ENCODE results near the gene WFDC9. TPM values are rescaled to one million over a fixed set of nuclear protein-coding genes. Genes with fewer than 3 reads are reported as not detected.
A peak's percentile ranks its signal among the peaks of the same experiment; 100 is the strongest.

Gene WFDC9
- total RNA-seq, 1 experiment from 2014 or later: not detected

GRCh38 chr20:45617591-45617990, 13.5 kb downstream of the WFDC9 start:
- H3K79me2 ChIP-seq (ENCODE audit: low read length): no peaks in the 10 kb centered on the region

GRCh38 chr20:45612314-45612713, 18.8 kb downstream of the WFDC9 start:
- DNase-seq: no peak
- Histone ChIP-seq H3K79me2 (ENCODE audit: low read length) (no peaks in the 10 kb centered on the region), H3K36me3 (ENCODE audit: insufficient read depth, low read length) (no peaks in the 10 kb centered on the region), H3K9me2 (replicated peaks; ENCODE audit: insufficient read depth, low read length) (no peaks in the 10 kb centered on the region), H3K9me3 (ENCODE audit: low read length) (no peaks in the 10 kb centered on the region), H3K4me2 (ENCODE audit: low read depth, low read length, poor library complexity, severe bottlenecking) (no peak overlapping the region), H2AFZ (ENCODE audit: low read length) (no peak overlapping the region), H3K4me3 (ENCODE audit: low read length) (no peak overlapping the region), H3K27ac (ENCODE audit: low read length) (no peak overlapping the region), H3K27me3 (ENCODE audit: low read length) (no peaks in the 10 kb centered on the region), H3K4me1 (ENCODE audit: low read length) (no peaks in the 10 kb centered on the region), H3K9ac (ENCODE audit: low read length) (no peak overlapping the region), H4K20me1 (ENCODE audit: insufficient read depth, low read depth, low read length) (no peaks in the 10 kb centered on the region)

More at GRCh38 chr20:45617591-45617990, 13.5 kb downstream of the WFDC9 start:
- Histone ChIP-seq H3K27ac (ENCODE audit: low read length) (no peak overlapping the region), H3K27me3 (ENCODE audit: low read length) (no peaks in the 10 kb centered on the region), H3K4me1 (ENCODE audit: low read length) (no peaks in the 10 kb centered on the region), H3K9me3 (ENCODE audit: low read length) (no peaks in the 10 kb centered on the region), H2AFZ (ENCODE audit: low read length) (no peak overlapping the region), H3K9ac (ENCODE audit: low read length) (no peak overlapping the region), H3K36me3 (ENCODE audit: insufficient read depth, low read length) (no peaks in the 10 kb centered on the region), H4K20me1 (ENCODE audit: insufficient read depth, low read depth, low read length) (no peaks in the 10 kb centered on the region), H3K4me2 (ENCODE audit: low read depth, low read length, poor library complexity, severe bottlenecking) (no peak overlapping the region), H3K9me2 (replicated peaks; ENCODE audit: insufficient read depth, low read length) (no peaks in the 10 kb centered on the region), H3K4me3 (ENCODE audit: low read length) (no peak overlapping the region)
- no peak for DNase-seq

- Histone ChIP-seq H3K4me2 (ENCODE audit: low read depth, low read length, poor library complexity, severe bottlenecking) (no peak overlapping the region), H3K9me2 (replicated peaks; ENCODE audit: insufficient read depth, low read length) (no peaks in the 10 kb centered on the region), H3K4me1 (ENCODE audit: low read length) (no peaks in the 10 kb centered on the region), H3K4me3 (ENCODE audit: low read length) (no peak overlapping the region), H4K20me1 (ENCODE audit: insufficient read depth, low read depth, low read length) (no peaks in the 10 kb centered on the region), H3K36me3 (ENCODE audit: insufficient read depth, low read length) (no peaks in the 10 kb centered on the region), H3K9ac (ENCODE audit: low read length) (no peak overlapping the region), H2AFZ (ENCODE audit: low read length) (no peak overlapping the region), H3K27me3 (ENCODE audit: low read length) (no peaks in the 10 kb centered on the region), H3K27ac (ENCODE audit: low read length) (no peak overlapping the region), H3K79me2 (ENCODE audit: low read length) (no peaks in the 10 kb centered on the region), H3K9me3 (ENCODE audit: low read length) (no peaks in the 10 kb centered on the region)
- DNase-seq: no peak
Measured at GRCh38 chr20:45611054-45611453, 20.0 kb downstream of the WFDC9 start.

GRCh38 chr20:45607810-45608209, 23.3 kb downstream of the WFDC9 start:
- H3K9ac ChIP-seq (ENCODE audit: low read length): no peak overlapping the region
- H4K20me1 ChIP-seq (ENCODE audit: insufficient read depth, low read depth, low read length): no peaks in the 10 kb centered on the region
- H3K27ac ChIP-seq (ENCODE audit: low read length): no peak overlapping the region
- no peak overlapping the region for H3K4me2 ChIP-seq (ENCODE audit: low read depth, low read length, poor library complexity, severe bottlenecking)
- no peaks in the 10 kb centered on the region for H3K4me1 ChIP-seq (ENCODE audit: low read length)
- no peak overlapping the region for H3K4me3 ChIP-seq (ENCODE audit: low read length)
- H3K9me2 ChIP-seq (replicated peaks; ENCODE audit: insufficient read depth, low read length): no peaks in the 10 kb centered on the region
- no peaks in the 10 kb centered on the region for H3K79me2 ChIP-seq (ENCODE audit: low read length)
- no peak overlapping the region for H2AFZ ChIP-seq (ENCODE audit: low read length)
- no peaks in the 10 kb centered on the region for H3K9me3 ChIP-seq (ENCODE audit: low read length)
- DNase-seq: no peak
- no peaks in the 10 kb centered on the region for H3K27me3 ChIP-seq (ENCODE audit: low read length)
- no peaks in the 10 kb centered on the region for H3K36me3 ChIP-seq (ENCODE audit: insufficient read depth, low read length)

GRCh38 chr20:45595235-45595634, 35.8 kb downstream of the WFDC9 start:
- no peaks in the 10 kb centered on the region for H4K20me1 ChIP-seq (ENCODE audit: insufficient read depth, low read depth, low read length)
- H3K36me3 ChIP-seq (ENCODE audit: insufficient read depth, low read length): no peaks in the 10 kb centered on the region
- H3K79me2 ChIP-seq (ENCODE audit: low read length): no peaks in the 10 kb centered on the region
- H3K4me1 ChIP-seq (ENCODE audit: low read length): no peaks in the 10 kb centered on the region
- H3K4me3 ChIP-seq (ENCODE audit: low read length): no peak overlapping the region
- H3K9me2 ChIP-seq (replicated peaks; ENCODE audit: insufficient read depth, low read length): no peaks in the 10 kb centered on the region
- H3K27me3 ChIP-seq (ENCODE audit: low read length): no peaks in the 10 kb centered on the region
- H3K9ac ChIP-seq (ENCODE audit: low read length): no peak overlapping the region
- DNase-seq: no peak
- H3K4me2 ChIP-seq (ENCODE audit: low read depth, low read length, poor library complexity, severe bottlenecking): no peak overlapping the region
- H3K9me3 ChIP-seq (ENCODE audit: low read length): no peaks in the 10 kb centered on the region
- H3K27ac ChIP-seq (ENCODE audit: low read length): no peak overlapping the region
- no peak overlapping the region for H2AFZ ChIP-seq (ENCODE audit: low read length)

GRCh38 chr20:45593498-45593897, 37.6 kb downstream of the WFDC9 start:
- Histone ChIP-seq H3K9ac (ENCODE audit: low read length) (no peak overlapping the region), H3K27me3 (ENCODE audit: low read length) (no peaks in the 10 kb centered on the region), H2AFZ (ENCODE audit: low read length) (no peak overlapping the region), H3K36me3 (ENCODE audit: insufficient read depth, low read length) (no peaks in the 10 kb centered on the region), H3K9me2 (replicated peaks; ENCODE audit: insufficient read depth, low read length) (no peaks in the 10 kb centered on the region), H3K4me3 (ENCODE audit: low read length) (no peak overlapping the region), H3K4me2 (ENCODE audit: low read depth, low read length, poor library complexity, severe bottlenecking) (no peak overlapping the region), H3K27ac (ENCODE audit: low read length) (no peak overlapping the region), H3K4me1 (ENCODE audit: low read length) (no peaks in the 10 kb centered on the region), H3K9me3 (ENCODE audit: low read length) (no peaks in the 10 kb centered on the region), H4K20me1 (ENCODE audit: insufficient read depth, low read depth, low read length) (no peaks in the 10 kb centered on the region), H3K79me2 (ENCODE audit: low read length) (no peaks in the 10 kb centered on the region)
- DNase-seq: no peak

- DNase-seq: peak; percentile 86
- no peak overlapping the region for H2AFZ ChIP-seq (ENCODE audit: low read length)
Measured at GRCh38 chr20:45592574-45593189, 38.4 kb downstream of the WFDC9 start.

GRCh38 chr20:45589725-45590124, 41.4 kb downstream of the WFDC9 start:
- no peak overlapping the region for H3K4me2 ChIP-seq (ENCODE audit: low read depth, low read length, poor library complexity, severe bottlenecking)
- no peaks in the 10 kb centered on the region for H3K36me3 ChIP-seq (ENCODE audit: insufficient read depth, low read length)
- no peaks in the 10 kb centered on the region for H3K9me2 ChIP-seq (replicated peaks; ENCODE audit: insufficient read depth, low read length)
- H3K4me3 ChIP-seq (ENCODE audit: low read length): no peak overlapping the region
- no peaks in the 10 kb centered on the region for H3K4me1 ChIP-seq (ENCODE audit: low read length)
- no peak overlapping the region for H3K27ac ChIP-seq (ENCODE audit: low read length)
- no peaks in the 10 kb centered on the region for H4K20me1 ChIP-seq (ENCODE audit: insufficient read depth, low read depth, low read length)
- H3K9me3 ChIP-seq (ENCODE audit: low read length): no peaks in the 10 kb centered on the region
- no peaks in the 10 kb centered on the region for H3K27me3 ChIP-seq (ENCODE audit: low read length)
- no peaks in the 10 kb centered on the region for H3K79me2 ChIP-seq (ENCODE audit: low read length)
- DNase-seq: no peak
- H3K9ac ChIP-seq (ENCODE audit: low read length): no peak overlapping the region
- no peak overlapping the region for H2AFZ ChIP-seq (ENCODE audit: low read length)

More at GRCh38 chr20:45592574-45593189, 38.4 kb downstream of the WFDC9 start:
- H3K4me1 ChIP-seq (ENCODE audit: low read length): no peaks in the 10 kb centered on the region
- no peak overlapping the region for H3K4me3 ChIP-seq (ENCODE audit: low read length)
- no peaks in the 10 kb centered on the region for H3K9me3 ChIP-seq (ENCODE audit: low read length)
- no peak overlapping the region for H3K4me2 ChIP-seq (ENCODE audit: low read depth, low read length, poor library complexity, severe bottlenecking)
- H4K20me1 ChIP-seq (ENCODE audit: insufficient read depth, low read depth, low read length): no peaks in the 10 kb centered on the region
- no peaks in the 10 kb centered on the region for H3K36me3 ChIP-seq (ENCODE audit: insufficient read depth, low read length)
- H3K27me3 ChIP-seq (ENCODE audit: low read length): no peaks in the 10 kb centered on the region
- H3K27ac ChIP-seq (ENCODE audit: low read length): no peak overlapping the region
- H3K9me2 ChIP-seq (replicated peaks; ENCODE audit: insufficient read depth, low read length): no peaks in the 10 kb centered on the region
- H3K79me2 ChIP-seq (ENCODE audit: low read length): no peaks in the 10 kb centered on the region
- H3K9ac ChIP-seq (ENCODE audit: low read length): no peak overlapping the region
